ENCODE data around the gene GNAI2. TPM values are rescaled to one million over a fixed set of nuclear protein-coding genes. Genes with fewer than 3 reads are reported as not detected.

GNAI2 gene
- 179 and 228 TPM in 2 replicates for total RNA-seq

GRCh38 chr3:50235716-50236483 lies at the start of gene GNAI2:
Gene GNAI2, plus strand, starts transcription at chr3:50236204. Its CDS starts 132 bp downstream, at chr3:50236336.

GRCh38 chr3:50190936-50191660 lies 44.9 kb upstream of the GNAI2 start, which contains the start of gene GNAT1:
Gene GNAT1, plus strand, starts transcription at chr3:50191610. Its CDS starts 116 bp downstream, at chr3:50191726.

GRCh38 chr3:50204804-50205412 lies 31.1 kb upstream of the GNAI2 start, which contains the start of gene SLC38A3:
Gene SLC38A3, plus strand, starts transcription at chr3:50205271. Its CDS starts 8,929 bp downstream, at chr3:50214200.

GRCh38 chr3:50268703-50269451 lies 32.9 kb downstream of the GNAI2 start, which contains the start of gene SEMA3B:
Gene SEMA3B, plus strand, starts transcription at chr3:50269147. Its CDS starts 94 bp downstream, at chr3:50269241.

GRCh38 chr3:50278880-50279224 lies 42.8 kb downstream of the GNAI2 start, which contains the start of gene LSMEM2:
Gene LSMEM2, plus strand, starts transcription at chr3:50279087. Its CDS starts 27 bp downstream, at chr3:50279114.

GRCh38 chr3:50292159-50293078 lies 56.4 kb downstream of the GNAI2 start, which contains the start of gene IFRD2:
Gene IFRD2, minus strand, starts transcription at chr3:50292429. Its CDS starts 155 bp downstream, at chr3:50292274.

GRCh38 chr3:50298836-50299637 lies 63.0 kb downstream of the GNAI2 start, which contains the start of the genes HYAL3 and NAA80:
Gene HYAL3, minus strand, starts transcription at chr3:50299405. Its CDS starts 3,803 bp downstream, at chr3:50295602.
Gene NAA80, minus strand, starts transcription at chr3:50299405. Its CDS starts 1,942 bp downstream, at chr3:50297463.

GRCh38 chr3:50303013-50303815 lies 67.2 kb downstream of the GNAI2 start, which contains the start of gene HYAL1:
Gene HYAL1, minus strand, starts transcription at chr3:50303574. Its CDS starts 618 bp downstream, at chr3:50302956.

Other genes with a start within 250 kb of the GNAI2 start
- gene RBM5, start 147.3 kb upstream of the GNAI2 start, total RNA-seq = 40.3 and 47.6 TPM in 2 replicates
- gene SEMA3F, start 80.9 kb upstream of the GNAI2 start, total RNA-seq = 120 and 137 TPM in 2 replicates
- gene GNAT1, start 44.6 kb upstream of the GNAI2 start, total RNA-seq = not detected in 2 replicates
- gene SLC38A3, start 30.9 kb upstream of the GNAI2 start, total RNA-seq = not detected in 2 replicates
- gene SEMA3B, start 32.9 kb downstream of the GNAI2 start, total RNA-seq = 3.5 and 8.4 TPM in 2 replicates
- gene LSMEM2, start 42.9 kb downstream of the GNAI2 start, total RNA-seq = not detected in 2 replicates
- 134 and 183 TPM in 2 replicates for gene IFRD2, start 56.2 kb downstream of the GNAI2 start, total RNA-seq
- 11.6 TPM in 2 replicates for gene HYAL3, start 63.2 kb downstream of the GNAI2 start, total RNA-seq
- 16.7 and 30.1 TPM in 2 replicates for gene NAA80, start 63.2 kb downstream of the GNAI2 start, total RNA-seq
- 3.0 and 6.3 TPM in 2 replicates for gene HYAL1, start 67.4 kb downstream of the GNAI2 start, total RNA-seq
- gene HYAL2, start 86.5 kb downstream of the GNAI2 start, total RNA-seq = 78.0 and 92.5 TPM in 2 replicates
- gene TUSC2, start 92.0 kb downstream of the GNAI2 start, total RNA-seq = 38.6 and 39.7 TPM in 2 replicates
- 16.5 and 27.5 TPM in 2 replicates for gene RASSF1, start 104.6 kb downstream of the GNAI2 start, total RNA-seq
- 0.11 and 0.62 TPM in 2 replicates for gene ZMYND10, start 109.5 kb downstream of the GNAI2 start, total RNA-seq
- 14.6 and 17.2 TPM in 2 replicates for gene NPRL2, start 114.6 kb downstream of the GNAI2 start, total RNA-seq
- 24.4 and 29.2 TPM in 2 replicates for gene CYB561D2, start 114.7 kb downstream of the GNAI2 start, total RNA-seq
- gene TMEM115, start 123.3 kb downstream of the GNAI2 start, total RNA-seq = 47.8 and 51.1 TPM in 2 replicates

Measured in hair follicular keratinocyte (primary cell).